HG02885 (cell line): ENCODE data around the gene VWA3A.
"Not testable (repeated sequence)": the region's sequence is repeated elsewhere in the genome, so short reads cannot be mapped to it uniquely, and the experiment has no call there.

ENCODE experiments used
- ATAC-seq: cut with Tn5 transposase; IDR thresholded peaks from one replicate; pipeline ENCODE4 v1.9.1; 2021; ENCODE audit warnings: mild to moderate bottlenecking; ENCODE audit not compliant: unreplicated experiment, poor library complexity

The VWA3A gene

GRCh38 chr16:22195695-22196558 is 103.6 kb downstream of the VWA3A start:
- ATAC-seq = peak; percentile 37

DNA sequence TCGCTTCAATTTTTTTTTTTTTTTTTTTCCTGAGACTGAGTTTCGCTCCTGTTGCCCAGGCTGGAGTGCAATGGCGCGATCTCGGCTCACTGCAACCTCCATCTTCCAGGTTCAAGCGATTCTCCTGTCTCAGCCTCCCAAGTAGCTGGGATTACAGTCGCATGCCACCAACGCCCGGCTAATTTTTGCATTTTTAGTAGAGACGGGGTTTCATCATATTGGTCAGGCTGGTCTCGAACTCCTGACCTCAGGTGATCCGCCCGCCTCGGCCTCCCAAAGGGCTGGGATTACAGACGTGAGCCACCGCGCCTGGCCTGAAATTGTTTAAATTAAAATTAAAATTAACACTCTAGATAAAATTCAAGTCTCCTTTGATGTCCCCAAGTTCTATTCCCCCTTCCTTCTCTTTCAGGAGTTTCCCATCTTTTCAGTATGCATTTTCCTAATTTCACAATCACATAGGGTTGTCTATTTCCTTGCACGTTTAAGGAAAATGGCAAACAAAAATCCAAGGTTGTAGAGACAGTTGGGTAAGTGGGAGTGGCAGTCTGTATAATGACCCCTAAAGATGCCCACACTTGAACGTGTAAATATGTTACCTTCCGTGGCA is 104.3 kb downstream of the VWA3A start:
- ATAC-seq = not testable (repeated sequence)

- no peak for ATAC-seq
These were observed 106.4 kb downstream of the VWA3A start for GRCh38 chr16:22198547-22199293.

DNA sequence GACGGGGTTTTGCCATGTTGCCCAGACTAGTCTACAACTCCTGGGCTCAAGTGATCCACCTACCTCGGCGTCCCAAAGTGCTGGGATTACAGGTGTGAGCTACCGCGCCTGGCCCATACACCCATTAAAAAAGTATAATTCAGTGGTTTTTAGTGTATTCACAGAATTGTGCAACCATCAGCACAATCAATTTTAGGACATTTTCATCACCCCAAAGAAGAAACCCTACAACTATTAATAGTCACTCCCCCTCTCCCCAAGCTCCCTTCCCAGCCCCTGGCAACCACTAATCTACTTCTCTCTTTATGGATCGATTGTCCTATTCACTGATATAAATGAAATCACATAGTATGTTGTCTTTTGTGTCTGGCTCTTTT is 109.9 kb downstream of the VWA3A start:
- no peak for ATAC-seq

- no peak for ATAC-seq
These were observed 110.8 kb downstream of the VWA3A start for GRCh38 chr16:22203091-22203490.

GRCh38 chr16:22204091-22204655 is 111.8 kb downstream of the VWA3A start:
- ATAC-seq = no peak

- ATAC-seq = no peak
These were observed 113.3 kb downstream of the VWA3A start for GRCh38 chr16:22205577-22206012.

DNA sequence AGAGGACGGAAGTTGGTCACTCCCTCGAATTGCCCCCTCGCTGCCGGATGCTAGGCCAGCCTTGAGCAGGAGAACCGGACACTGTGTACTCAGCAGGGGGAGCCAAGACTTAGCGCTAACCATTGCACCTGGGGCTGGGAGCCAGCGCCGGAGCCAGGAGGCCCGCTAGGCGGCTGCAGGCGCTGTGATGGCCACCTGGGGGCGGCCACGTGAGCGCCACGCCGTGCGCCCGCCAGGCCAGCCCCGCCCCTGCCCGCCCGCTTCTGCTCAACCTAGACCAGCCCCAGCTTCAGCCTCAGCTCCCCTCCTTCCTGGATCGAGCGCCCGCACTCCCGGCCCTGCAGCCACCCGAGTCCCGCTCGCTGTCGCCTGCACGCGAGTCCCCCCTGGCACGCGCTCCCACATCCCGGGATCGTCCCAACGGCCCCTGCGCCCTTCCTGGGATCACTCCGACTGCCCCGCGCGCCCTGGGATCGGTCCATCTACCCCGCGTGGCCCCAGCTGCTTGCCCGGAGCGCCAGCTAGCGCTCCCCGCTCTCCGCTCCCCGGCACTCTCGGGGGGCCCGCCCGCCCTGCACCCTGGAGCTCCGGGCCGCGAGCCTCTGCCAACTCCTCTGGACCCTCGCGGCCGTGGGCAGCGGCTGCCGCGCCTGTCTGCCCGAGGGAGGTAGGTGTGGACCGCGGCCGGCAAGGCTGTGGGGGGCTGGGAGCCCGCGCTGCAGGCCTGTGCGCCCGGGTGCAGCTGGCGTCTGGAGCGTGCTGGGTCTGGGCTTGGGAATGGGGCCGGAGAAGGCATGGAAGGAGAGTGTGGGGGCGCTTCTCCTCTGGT is 113.9 kb downstream of the VWA3A start, which contains the start of gene EEF2K:
EEF2K (plus strand) TSS at position 266 of the 829 bp plus-strand sequence. CDS start 19,452 bp downstream, outside the sequence.
- peak; percentile 89 for ATAC-seq
